NAMALWA (cell line): Measurements from ENCODE around the gene CAD.
"Not testable (repeated sequence)": the region's sequence is repeated elsewhere in the genome, so short reads cannot be mapped to it uniquely, and the experiment has no call there.

Experiments used
- DNase-seq: peaks from one replicate; pipeline ENCODE4 v3.0.0-alpha.2; 2015; ENCODE audit warnings: low spot score

The CAD gene

DNA sequence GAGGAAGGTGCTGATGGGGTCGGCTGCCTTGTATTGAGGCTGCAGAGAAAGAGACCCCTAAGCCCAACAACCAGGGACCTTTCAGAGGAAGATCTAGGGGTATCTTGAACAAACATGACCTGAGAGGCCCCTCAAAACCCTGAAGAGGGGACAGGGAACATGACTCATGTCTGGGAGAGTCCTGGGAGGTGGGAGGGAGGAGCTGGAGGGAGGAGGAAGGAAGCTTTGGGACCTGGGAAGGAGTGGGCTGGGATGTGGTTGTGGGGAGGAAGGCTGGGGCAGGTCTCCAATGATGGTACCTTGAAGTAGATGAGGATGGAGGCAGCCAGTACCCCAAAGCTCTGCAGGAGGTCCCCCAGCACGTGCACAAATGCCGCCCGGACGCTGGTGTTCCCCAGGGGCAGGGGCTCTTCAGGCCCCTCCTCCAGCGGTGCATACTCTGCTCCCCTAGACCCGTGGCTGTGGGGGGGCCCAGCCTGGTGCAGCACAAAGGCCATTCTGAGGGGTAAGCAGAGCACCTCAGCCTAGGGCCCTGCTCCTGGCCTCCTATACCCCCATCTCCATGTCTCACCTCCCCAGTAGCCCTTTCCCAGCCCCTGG lies 39.8 kb downstream of the CAD start:
- DNase-seq: no peak

DNA sequence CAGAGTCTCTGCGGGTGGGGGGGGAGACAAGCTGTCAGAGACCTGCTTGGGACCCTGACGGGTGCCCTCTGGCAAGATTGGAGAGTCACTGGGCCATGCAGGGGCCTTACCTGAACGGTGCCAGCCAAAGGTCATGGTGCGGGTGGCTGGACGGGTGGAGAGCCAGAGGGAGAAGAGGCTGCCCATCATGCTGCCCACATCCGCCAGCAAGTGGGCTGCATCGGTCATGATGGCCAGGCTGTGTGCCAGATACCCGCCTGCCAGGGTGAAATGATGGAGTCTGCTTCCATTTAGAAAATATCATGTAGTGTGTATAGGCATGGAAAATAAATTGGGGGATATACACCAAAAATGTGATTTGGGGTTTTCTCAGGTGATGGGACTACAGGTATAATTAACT lies 40.9 kb downstream of the CAD start:
- no peak for DNase-seq

DNA sequence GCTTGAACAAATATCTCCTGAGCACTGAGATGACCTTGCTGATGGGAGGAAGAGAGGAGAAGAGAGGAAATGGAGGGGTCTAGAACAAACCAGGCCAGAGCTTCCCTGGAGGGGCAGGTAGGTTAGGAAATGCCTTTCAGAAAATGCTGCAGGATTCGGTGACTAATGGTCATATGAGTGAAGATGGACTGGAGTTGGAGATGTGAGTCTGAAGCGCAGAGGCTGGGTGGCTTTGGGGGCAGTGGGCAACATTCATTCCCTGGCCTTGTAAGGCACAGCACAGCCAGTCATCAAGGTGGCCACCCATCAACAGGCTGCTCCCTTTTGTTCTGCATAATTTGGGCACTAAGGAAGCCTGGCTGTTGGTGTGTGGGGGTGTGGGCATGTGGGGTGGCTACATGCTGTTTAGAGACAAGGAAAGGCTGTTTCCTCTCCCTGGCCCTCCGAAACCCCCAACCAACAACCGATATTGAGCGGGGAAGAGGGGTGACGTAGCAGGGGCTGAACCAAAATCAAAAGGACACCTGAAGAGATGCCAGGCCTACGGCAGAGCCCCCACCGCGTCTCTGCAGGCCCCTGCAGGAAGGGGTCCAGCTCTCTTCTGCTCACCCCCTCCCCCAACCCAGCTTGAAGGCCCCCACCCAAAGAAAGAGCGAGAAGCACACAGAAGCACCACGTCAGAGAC lies 44.2 kb downstream of the CAD start:
- no peak for DNase-seq

DNA sequence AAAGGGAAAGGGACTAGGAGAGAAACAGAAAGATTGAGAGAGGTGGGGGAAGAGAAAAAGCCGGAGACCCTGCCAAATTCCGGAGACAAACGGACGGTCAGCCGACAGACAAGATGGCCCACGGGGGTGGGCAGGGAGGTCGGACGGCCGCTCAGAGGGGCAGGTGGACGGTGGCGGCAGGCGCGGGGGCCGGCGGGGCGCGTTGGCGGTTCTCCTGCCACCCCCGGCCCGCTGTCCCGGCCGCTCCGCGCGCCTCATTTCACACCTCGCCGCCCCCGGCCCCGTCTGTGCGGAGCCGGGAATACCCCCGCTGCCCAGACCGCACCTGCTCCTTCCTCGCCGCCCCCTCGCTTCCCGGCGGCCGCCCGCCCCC lies 44.7 kb downstream of the CAD start:
- DNase-seq: no peak

DNA sequence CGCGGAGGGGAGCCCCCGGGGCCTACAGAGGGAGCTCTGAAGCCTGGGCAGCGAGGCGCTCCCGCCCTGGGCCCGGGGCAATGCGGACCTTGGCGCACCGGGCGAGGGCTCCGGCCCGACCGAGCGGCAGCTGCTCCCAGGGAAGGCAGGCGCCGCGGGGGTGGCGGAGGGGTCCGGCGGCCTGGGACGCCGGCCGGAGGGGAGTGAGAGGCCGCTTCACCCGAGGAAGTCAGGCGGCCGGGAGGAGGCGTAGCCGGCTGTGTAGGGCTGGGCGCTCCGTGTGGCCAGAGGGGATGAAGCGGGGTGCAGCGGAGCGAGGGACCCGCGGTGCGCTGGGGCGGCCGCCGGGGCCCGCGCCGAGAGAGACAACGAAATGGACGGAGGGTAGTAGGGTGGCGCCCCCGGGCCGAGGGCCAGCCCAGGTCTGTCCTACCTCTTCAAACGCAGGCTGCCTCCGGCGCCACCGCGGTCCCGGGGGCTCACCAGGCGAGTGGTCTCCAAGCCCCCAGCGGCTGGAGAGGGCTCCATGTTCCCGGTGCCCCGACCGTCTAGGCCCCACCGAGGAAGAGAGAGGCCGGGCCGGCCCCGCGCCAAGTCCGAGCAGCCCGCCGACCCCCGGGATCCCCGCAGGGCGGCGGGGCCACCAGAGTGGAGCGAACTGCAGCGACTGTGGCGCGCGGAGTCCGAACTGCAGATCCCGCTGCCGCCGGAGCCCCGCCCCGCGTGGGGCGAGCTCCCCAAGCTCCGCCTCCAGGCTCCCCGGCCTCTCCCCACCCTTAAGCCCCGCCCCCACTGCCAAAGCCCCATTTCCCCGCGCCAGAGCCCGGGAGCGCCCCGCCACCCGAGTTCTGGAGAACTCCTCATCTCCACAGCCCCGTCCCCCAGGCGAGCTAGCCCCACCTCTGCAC lies 45.5 kb downstream of the CAD start, which contains the start of gene SLC30A3:
SLC30A3 (minus strand) TSS at position 669 of the 908 bp plus-strand sequence; CDS start at position 528, 141 bp downstream.
- no peak for DNase-seq

DNA sequence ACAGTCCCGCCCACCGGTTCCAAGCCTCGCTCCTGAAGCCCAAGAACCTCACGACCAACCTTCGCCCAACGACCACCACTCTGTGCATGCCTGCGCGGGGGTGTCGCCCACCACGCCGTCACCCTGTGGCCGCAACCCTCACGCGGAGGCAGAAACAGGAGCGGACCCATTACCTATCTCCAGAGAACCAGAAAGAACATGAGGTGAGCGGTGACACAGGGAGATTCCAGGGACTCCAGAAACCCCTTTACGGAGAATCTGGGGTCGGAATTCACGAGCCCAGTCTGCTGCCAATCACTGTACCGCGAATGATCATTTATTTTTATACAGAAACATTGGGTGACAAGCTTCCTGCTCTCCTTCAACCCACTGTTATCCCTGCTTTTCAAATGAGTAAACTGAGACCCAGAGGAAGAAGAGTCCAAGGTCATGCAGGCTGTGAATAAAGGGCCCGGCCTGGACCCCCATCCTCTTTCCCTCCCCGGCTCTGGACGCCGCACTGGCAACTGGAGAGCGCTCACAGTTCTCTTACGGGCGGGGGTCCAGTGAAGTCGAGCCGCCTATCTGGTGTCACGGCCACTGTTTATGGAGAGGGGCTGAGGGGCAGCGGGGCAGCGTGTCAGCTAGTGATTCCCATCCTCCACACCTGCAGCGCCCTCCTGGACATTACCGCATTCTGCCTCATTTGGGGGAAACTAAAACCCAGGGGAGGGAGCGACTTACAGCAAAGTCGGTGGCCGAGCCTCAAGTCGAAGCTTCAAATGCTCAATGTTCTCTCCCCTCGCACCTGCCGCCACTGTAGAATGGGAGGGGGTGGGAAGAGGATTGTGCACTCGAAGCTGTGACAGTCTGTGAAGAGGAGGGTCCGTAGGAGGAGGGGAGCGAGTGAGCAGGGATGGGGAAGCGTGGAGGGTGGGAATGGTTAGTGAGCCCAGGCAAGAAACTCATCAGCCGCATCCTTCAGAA lies 46.4 kb downstream of the CAD start:
- no peak for DNase-seq

DNA sequence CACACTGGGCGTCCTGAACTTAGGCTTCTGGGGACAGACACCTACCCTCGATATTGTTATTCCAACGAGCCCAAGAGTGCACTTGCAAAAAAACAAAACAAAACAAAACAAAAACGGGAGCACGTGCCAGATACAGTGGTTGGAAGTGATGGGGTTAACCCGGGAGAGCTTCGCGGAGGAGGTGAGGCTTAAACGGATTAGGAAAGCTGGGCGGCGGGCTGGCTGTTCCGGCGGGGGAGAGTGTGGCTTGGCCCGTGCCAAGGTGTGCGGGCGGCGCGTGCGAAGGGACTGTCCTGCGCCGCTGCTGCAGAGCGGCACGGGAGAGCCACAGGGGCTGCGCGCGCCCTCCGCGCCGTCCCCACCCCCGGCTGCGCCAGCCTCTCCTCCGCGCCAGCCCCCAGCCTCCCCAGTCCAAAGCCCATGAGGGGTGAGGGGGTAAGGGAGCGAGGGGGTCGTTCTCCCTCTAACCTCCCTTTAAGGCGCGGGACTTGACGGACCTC lies 47.1 kb downstream of the CAD start:
- DNase-seq: no peak

DNA sequence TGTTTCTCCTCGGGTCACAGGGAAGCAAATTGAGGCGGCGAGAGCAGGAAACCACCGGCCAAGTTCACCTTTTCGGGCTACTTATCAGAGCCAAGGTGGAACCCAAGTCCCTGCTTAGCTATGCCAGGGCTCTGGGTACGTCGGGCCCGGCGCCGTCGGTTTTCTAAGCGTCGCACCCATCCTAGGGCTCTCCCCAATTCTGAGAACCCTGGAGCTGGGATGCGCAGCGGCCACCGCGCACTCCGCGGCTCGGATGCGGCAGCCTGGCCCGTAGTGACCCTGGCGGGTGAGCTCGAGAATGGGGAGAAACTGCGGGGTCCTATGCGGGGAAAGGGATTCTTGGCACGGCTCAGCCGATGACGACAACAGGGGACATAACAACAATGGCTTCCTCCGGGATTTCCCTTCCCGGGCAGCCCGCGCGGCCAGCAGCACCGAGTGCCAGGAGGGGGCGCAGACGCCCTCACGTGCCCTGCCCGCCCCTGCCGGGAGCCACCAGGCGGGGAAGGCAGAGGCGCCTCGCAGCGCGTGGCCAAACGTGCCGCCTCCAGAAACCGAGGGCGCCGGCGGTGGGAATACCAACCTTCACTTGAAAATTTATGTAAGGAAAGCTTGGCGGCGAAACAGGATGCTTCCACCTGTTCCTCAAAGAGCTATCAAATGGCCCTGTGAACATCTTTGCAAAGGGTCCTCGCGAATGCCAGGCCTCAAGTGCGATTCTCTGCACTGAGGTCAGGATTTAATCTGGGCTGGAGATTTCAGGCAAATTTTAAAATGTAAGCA lies 47.8 kb downstream of the CAD start:
- DNase-seq: peak; percentile 49

DNA sequence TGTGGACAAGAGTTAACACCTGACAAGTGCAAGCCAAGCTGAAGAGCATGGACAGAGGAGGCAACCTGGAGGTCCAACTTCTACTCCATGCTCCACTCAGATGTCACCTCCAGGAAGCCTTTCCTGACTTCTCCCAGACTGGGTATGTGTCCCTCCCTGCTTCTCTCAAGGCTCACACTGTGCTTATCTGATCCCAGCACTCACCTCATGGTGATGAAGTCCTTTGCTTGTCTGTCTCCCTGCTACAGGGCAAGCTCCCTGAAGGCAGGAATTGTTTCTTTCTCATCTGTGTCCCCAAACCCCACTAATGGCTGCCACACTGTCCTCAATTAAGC lies 48.3 kb downstream of the CAD start:
- DNase-seq: no peak

DNA sequence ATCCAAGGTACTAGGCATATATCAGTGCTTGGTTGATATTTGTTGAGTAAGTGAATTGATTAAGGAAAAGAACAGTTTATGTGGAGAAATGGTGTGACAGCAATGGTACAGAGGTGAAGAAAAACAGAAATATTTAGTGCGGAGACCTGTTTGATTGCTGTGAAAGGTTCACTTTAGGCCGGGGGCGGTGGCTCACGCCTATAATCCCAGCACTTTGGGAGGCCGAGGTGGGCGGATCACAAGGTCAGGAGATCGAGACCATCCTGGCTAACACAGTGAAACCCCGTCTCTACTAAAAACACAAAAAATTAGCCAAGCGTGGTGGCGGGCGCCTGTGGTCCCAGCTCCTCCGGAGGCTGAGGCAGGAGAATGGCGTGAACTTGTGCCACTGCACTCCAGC lies 51.1 kb downstream of the CAD start:
- DNase-seq: not testable (repeated sequence)

DNA sequence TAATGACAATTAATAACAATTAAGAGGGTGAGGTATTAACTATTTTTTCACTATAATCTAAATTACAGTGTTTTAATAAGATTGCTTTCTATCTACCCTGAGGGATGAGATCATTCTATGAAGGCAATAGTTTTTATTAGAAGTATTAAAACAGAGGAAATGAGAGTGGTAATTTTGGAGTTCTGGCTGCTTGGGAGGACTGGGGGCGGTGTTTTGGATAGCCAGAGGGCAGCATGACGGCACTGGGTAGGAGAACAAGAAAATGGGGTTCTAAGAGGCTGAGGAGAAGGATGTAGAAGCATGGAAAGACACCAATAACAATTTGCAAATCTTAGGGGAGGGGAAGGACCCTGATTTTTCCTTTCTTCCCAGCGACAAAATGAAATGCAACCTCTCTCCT lies 53.0 kb downstream of the CAD start:
- DNase-seq: no peak

DNA sequence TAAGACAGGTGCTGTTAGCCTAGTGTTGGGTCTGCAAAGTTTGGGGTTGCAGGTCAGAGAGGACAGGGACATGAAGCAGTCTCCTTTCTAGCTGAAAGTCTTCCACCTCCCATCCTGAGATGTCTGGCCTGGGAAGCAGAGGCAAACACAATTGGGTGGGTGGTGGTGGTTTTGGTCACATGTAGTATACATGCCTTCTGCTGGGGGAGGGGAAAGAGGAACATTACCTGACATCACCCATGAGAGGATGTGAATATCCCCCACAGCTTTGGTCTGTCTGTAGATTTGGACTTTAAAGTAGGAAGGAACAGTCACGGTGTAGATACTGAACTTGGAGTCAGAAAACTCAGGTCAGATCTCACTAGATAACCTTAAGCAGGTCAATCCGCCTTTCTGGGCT lies 53.5 kb downstream of the CAD start:
- no peak for DNase-seq

DNA sequence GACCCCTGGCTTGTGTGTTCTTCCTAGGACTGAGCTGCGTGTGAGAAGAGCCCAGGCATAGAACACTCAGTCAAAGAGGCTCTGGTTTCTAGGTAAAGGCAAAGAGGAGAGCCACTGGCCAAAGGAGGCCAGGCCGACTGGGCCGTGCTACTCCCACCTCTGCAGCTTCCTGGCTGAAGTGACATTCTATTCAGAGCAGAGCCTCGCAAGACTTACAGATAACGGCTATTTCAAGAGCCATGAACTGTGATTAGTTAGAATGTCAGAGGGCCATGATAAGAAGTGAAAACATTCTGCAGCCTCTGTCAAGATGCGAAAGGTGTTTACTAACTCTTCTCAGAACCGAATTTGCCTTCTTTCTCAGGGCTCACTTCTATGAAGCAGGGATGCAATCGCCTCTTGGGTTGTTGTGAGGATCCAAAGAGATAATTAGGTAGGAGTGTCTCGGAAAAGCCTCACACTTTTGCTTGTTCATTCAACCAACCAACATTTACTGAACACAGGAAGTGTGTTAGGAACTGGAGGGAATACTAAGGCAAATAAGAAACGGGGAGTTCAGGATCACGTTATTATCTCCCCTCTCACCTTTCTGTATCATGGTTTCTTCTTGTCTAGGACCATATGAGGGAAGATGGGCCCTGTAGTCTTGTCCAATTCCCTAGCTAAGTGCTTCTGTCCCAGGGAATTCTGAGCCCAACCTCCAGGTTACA lies 54.6 kb downstream of the CAD start:
- DNase-seq: no peak

DNA sequence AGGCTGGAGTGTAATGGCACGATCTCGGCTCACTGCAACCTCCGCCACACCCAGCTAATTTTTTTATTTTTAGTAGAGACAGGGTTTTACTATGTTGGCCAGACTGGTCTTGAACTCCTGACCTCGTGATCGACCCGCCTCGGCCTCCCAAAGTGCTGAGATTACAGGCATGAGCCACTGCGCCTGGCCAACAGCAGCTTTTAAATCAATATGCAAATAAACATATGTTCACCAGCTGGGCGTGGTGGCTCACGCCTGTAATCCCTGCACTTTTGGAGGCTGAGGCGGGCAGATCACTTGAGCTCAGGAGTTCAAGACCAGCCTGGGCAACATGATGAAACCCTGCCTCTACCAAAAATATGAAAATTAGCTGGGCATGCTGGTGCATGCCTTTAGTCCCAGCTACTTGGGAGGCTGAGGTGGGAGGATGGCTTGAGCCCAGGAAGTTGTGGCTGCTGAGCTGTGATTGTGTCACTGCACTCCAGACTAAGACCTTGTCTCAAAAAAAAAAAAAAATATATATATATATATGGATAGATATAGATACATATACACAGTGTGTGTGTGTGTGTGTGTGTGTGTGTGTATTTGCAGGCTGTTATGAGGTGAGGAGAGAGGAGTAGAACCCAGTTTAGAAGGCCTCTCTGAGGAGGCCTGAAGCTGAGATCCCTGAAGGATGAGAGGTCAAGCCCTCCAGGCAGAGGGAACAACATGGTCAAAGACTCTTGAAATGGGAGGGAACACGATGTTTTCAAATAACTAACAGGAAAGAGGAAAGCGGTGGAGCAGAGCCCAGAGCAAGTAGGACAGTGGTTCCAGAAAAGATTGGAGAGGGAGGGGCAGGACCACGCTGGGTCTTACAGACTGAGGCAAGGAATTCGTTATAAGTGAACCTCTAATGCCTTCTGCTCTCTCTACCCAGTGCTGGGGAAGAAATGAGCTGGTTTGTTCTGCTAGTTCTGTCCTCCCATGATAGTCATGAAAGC lies 55.7 kb downstream of the CAD start:
- DNase-seq: not testable (repeated sequence)

DNA sequence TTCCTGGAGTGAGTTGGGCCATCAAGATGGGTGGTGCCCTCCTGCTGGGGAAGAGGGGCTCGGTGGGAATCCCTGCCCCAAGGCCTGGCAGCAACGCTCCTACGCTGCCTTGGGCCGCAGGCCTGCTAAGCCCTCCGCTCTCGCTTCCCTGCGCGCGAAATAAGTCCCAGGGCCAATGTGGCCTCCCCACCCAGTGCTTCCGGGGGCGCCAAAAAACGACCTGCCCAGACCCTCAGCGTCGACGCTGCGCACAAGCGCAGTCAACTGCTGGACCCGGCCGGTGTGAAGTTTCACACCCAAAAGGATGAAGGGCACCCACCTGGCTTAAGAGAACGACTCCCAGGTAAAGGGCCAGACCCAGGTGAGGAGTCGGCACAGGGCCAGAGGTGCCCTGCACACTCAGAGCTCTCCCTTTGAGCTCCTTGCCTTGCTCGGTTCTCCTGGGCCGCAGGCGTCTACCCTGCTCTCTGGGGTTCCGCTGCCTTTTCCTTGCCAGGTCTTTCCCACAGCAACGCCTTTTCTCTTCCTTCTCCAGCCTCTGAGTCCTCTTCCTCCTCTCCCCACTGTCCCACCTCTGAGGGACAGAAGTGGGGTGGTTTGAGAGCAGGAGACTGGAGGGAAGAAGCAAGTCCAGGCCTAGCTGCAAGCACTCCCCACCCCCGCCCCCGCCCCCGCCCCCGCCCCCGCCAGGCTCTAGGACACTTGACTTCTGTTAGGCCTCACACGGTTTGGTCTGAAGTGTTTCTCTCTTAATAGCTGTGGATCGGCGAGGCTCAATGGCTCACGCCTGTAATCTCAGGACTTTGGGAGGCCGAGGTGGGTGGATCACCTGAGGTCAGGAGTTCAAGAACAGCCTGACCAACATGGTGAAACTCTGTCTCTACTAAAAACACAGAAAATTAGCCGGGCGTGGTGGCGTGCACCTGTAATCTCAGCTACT lies 58.3 kb downstream of the CAD start, which contains the start of gene DNAJC5G:
DNAJC5G (plus strand) TSS at position 223 of the 940 bp plus-strand sequence. CDS start 1,296 bp downstream, outside the sequence.
- no peak for DNase-seq

DNA sequence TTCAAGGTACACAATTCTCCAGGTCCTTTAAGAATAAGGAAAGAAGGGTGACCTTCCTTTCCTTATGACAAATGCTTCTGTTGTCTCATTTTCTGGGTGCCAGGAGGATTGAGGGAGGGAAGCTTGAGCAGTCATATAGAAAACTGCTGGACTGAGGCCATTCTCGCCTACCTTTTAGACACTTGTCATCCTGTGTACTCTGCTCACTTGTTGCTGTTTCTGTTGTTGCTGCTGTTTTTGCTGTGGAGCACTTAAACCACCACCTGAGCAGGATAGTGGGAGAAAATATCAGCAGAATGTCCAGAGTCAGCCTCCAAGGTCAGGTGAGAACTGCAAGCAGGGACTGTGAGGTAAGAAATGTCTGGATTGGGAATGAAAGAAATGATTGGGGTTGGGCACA lies 60.8 kb downstream of the CAD start:
- DNase-seq: no peak

DNA sequence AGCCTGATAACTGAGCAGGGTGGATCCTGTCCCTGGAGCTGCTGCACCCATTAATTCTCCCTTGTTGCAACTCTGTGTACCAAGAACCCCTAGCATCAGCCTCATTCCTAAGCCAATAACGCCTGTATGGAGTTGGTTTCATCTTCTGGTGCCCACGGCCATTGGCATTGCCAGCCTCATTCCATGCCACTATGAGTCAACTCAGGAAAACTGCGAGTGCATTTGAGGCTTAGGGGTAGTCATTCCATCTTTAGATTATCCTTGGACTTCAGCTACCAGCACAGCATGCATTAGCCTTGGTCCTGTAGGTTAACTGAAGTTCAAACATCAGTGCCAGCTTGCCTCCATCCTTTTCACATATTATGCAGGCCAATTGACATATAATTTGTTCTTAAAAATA lies 63.7 kb downstream of the CAD start:
- no peak for DNase-seq

DNA sequence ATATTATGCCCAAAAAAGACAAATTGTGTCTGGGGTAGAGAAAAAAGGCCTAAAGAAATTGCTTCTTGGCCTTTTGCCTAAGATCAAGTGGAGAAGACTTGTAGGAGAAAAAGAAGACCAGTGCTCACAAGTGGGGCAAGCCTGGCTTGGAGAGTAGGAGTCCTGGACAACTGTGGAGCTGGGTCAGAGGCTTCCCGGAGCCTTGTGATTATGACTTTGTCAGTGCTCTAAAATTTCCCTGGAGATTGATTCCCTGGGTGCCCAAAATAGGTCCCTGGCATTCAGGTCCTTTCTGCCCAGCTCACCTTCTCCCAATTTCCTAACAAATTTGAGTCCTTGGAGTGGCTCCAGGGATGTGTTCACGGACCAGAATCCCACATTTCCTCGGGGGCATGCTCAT lies 64.3 kb downstream of the CAD start:
- no peak for DNase-seq
